Measurements from ENCODE around the gene TRPM6.
"Not testable (repeated sequence)": the region's sequence is repeated elsewhere in the genome, so short reads cannot be mapped to it uniquely, and the experiment has no call there.

The TRPM6 gene

DNA sequence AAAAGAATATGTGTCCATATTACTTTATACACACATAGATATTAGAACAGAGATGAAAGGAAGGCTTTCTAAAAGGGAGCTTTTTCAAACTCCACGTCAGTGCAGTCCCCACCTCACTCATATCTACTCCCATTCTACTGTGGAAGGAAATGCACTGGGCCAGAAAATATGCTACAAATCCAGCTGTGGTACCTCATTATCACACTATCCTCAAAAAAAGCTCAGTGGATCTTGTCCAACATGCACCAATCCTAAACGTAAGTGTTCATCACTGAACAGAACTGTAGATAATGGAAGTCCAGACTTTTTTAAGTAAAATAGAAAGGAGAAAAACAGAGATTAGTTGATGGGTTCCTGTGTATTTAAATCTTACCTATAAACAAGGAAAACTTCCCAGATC lies 27.9 kb downstream of the TRPM6 start:
- no peak overlapping the region for H3K4me3 ChIP-seq (replicated peaks in 1 of 2; ENCODE audit: low read depth in 2 of 2, low read length in 2 of 2)
- TF ChIP-seq, protein P1, sequence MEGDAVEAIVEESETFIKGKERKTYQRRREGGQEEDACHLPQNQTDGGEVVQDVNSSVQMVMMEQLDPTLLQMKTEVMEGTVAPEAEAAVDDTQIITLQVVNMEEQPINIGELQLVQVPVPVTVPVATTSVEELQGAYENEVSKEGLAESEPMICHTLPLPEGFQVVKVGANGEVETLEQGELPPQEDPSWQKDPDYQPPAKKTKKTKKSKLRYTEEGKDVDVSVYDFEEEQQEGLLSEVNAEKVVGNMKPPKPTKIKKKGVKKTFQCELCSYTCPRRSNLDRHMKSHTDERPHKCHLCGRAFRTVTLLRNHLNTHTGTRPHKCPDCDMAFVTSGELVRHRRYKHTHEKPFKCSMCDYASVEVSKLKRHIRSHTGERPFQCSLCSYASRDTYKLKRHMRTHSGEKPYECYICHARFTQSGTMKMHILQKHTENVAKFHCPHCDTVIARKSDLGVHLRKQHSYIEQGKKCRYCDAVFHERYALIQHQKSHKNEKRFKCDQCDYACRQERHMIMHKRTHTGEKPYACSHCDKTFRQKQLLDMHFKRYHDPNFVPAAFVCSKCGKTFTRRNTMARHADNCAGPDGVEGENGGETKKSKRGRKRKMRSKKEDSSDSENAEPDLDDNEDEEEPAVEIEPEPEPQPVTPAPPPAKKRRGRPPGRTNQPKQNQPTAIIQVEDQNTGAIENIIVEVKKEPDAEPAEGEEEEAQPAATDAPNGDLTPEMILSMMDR (IDR thresholded peaks at IDR 0.05; ENCODE audit: low read depth, low read length) = no peak
- DNase-seq (ENCODE audit: low read depth in 2 of 2) = no peak

DNA sequence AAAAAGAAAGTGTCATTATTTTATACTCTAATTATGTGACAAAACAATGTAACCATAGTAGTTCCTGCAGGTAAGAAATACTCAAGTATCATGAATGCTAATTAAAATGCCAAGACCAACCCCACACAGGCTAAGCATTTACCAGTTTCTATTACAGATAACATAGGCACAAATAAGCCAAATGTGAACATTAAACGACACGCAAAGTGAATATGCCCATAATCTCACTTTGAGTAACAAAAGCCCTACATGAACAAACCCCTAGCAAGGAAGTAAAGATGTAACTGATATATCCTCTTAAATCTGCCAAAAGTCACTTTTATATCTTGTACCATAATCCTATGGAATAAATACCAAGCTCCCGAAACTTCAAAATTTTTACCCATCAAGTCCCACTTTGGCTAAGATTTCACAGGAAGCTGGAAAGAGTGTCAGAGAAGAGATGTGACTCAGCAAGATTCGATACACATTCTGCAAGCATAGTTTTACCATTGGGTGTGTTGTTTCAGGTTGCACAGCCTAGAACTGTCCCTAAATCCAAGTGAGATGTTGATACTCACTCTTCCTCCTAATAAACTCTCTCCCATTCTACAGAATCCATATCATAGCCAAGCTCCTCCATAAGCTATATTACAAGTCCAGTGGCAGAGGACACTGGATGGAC lies 28.8 kb downstream of the TRPM6 start:
- H3K4me3 ChIP-seq (replicated peaks in 1 of 2; ENCODE audit: low read depth in 2 of 2, low read length in 2 of 2) = no peak overlapping the region
- TF ChIP-seq, protein P1 (IDR thresholded peaks at IDR 0.05; ENCODE audit: low read depth, low read length) = no peak
- no peak for DNase-seq (ENCODE audit: low read depth in 2 of 2)

DNA sequence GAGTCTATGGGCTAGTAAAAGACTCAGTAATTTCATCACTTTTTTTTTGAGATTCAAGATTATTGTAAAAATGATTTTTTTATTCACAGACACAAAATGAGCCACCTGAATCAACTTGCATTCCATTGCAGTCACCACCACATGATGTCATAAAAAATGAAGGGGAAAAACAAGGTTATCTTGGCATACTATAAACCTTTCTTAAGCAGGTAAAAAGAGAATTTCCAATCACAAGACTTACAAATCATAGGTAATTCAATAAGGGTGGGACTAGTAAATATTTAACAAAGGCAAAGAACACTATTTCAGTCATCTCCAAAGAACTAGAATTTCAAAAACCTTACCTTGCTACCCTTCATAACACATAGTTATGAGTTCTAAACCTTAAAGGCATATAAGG lies 30.7 kb downstream of the TRPM6 start:
- TF ChIP-seq, protein P1 (IDR thresholded peaks at IDR 0.05; ENCODE audit: low read depth, low read length) = no peak
- no peak for DNase-seq (ENCODE audit: low read depth in 2 of 2)
- no peak overlapping the region for H3K4me3 ChIP-seq (replicated peaks in 1 of 2; ENCODE audit: low read depth in 2 of 2, low read length in 2 of 2)

DNA sequence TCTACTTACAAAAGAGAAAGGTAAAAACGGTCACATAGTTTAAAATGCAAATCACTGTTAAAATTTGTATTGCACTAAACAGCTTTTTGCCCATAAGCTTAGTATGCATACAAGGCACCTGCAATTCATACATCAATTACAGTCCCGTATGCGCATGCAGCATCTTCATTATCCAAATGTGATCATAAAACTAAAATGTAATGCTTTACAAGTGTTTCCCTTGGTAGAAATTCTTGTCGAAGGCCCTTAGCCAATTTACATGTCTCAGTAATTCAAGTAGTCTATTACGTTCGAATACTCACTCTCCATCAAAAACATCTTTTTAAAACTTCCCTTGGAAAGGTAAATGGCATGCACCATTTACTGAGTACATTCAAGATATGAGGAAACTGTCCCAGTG lies 32.6 kb downstream of the TRPM6 start:
- DNase-seq (ENCODE audit: low read depth in 2 of 2) = no peak
- TF ChIP-seq, protein P1 (IDR thresholded peaks at IDR 0.05; ENCODE audit: low read depth, low read length) = no peak
- no peak overlapping the region for H3K4me3 ChIP-seq (replicated peaks in 1 of 2; ENCODE audit: low read depth in 2 of 2, low read length in 2 of 2)

DNA sequence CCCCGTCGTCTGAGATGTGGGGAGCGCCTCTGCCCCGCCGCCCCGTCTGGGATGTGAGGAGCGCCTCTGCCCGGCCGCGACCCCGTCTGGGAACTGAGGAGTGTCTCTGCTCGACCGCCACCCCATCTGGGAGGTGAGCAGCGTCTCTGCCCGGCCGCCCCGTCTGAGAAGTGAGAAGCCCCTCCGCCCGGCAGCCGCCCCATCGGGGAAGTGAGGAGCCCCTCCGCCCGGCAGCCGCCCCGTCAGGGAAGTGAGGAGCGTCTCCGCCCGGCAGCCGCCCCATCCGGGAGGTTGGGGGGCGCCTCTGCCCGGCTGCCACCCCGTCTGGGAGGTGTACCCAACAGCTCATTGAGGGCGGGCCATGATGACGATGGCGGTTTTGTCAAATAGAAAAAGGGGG lies 34.7 kb downstream of the TRPM6 start:
- not testable (repeated sequence) for DNase-seq (ENCODE audit: low read depth in 2 of 2); H3K4me3 ChIP-seq (replicated peaks in 1 of 2; ENCODE audit: low read depth in 2 of 2, low read length in 2 of 2)

DNA sequence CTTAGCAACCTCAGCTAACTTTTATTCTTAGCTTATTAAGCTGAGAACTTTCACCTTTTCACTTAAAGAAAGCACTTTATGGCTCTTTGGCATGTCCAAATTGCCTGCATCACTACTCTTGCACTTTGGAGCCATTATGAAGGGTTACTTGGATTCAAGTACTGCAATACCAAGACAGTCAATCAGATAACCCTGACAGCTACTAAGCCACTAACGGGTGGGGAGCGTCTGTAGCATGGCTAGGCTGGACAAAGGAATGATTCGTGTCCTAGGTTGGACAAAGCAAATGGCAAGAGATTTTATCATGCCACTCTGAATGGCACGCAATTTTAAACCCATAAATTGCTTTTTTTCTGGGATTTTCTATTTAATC lies 39.6 kb downstream of the TRPM6 start:
- H3K4me3 ChIP-seq (replicated peaks in 1 of 2; ENCODE audit: low read depth in 2 of 2, low read length in 2 of 2) = no peak overlapping the region
- TF ChIP-seq, protein P1 (IDR thresholded peaks at IDR 0.05; ENCODE audit: low read depth, low read length) = no peak
- no peak for DNase-seq (ENCODE audit: low read depth in 2 of 2)

DNA sequence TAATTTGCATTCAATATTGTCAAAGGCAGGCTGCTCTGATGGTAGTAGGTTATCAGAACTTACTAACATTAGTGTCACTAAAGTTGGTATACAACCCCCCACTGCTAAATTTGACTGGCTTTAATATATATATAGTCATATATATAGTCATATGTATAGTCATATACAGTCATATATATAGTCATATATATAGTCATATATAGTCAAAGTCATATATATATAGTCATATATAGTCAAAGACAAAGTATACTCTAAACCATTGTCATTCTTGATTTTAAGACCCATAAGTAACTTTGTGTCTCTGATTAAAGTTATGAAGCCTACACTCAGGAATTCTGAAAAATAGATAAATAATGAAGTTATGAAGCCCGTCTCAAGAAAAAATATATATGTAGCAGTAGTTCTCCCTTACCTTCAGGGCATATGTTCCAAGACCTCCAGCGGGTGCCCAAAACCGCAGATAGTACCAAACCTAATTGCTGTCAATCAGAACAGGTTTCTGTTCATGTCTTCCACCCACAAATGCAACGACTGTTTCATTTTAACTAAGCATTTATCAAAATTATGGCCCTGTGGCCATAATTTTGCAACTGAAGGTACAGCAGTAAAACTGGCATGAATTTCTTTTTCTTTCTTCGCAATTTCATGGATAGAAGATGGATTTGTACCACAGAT lies 40.1 kb downstream of the TRPM6 start:
- no peak overlapping the region for H3K4me3 ChIP-seq (replicated peaks in 1 of 2; ENCODE audit: low read depth in 2 of 2, low read length in 2 of 2)
- DNase-seq (ENCODE audit: low read depth in 2 of 2) = no peak
- TF ChIP-seq, protein P1 (IDR thresholded peaks at IDR 0.05; ENCODE audit: low read depth, low read length) = no peak

All from cardiac fibroblast (primary cell).